ENCODE measurements around the gene SSX5. TPM values are rescaled to one million over a fixed set of nuclear protein-coding genes. Genes with fewer than 3 reads are reported as not detected.

The SSX5 gene
- total RNA-seq: not detected in 2 replicates

GRCh38 chrX:48196745-48197201 lies at the start of gene SSX5:
Gene SSX5, minus strand, starts transcription at chrX:48196795. Its CDS starts 1,437 bp downstream, at chrX:48195358.

Other genes starting within 250 kb of the SSX5 start
- 1.7 and 1.8 TPM in 2 replicates for gene ZNF182, start 192.8 kb downstream of the SSX5 start, total RNA-seq
- not detected in 2 replicates for gene SPACA5, start 189.8 kb downstream of the SSX5 start, total RNA-seq
- 1.4 and 1.7 TPM in 2 replicates for gene ZNF630, start 125.2 kb downstream of the SSX5 start, total RNA-seq
- gene SPACA5B, start 66.2 kb downstream of the SSX5 start, total RNA-seq: not detected in 2 replicates
- gene SSX1, start 58.6 kb upstream of the SSX5 start, total RNA-seq: not detected in 2 replicates
- not detected in 2 replicates for gene SSX3, start 159.9 kb upstream of the SSX5 start, total RNA-seq
- not detected in 2 replicates for gene SSX4, start 186.7 kb upstream of the SSX5 start, total RNA-seq
- gene SSX4B, start 215.2 kb upstream of the SSX5 start, total RNA-seq: not detected in 2 replicates